HK-2 (cell line): ENCODE data around the gene STX7.

ENCODE experiments used
- DNase-seq: peaks from one replicate; pipeline ENCODE4 v3.0.0-alpha.2; 2018; ENCODE audit not compliant: unreplicated experiment

Gene STX7

DNA sequence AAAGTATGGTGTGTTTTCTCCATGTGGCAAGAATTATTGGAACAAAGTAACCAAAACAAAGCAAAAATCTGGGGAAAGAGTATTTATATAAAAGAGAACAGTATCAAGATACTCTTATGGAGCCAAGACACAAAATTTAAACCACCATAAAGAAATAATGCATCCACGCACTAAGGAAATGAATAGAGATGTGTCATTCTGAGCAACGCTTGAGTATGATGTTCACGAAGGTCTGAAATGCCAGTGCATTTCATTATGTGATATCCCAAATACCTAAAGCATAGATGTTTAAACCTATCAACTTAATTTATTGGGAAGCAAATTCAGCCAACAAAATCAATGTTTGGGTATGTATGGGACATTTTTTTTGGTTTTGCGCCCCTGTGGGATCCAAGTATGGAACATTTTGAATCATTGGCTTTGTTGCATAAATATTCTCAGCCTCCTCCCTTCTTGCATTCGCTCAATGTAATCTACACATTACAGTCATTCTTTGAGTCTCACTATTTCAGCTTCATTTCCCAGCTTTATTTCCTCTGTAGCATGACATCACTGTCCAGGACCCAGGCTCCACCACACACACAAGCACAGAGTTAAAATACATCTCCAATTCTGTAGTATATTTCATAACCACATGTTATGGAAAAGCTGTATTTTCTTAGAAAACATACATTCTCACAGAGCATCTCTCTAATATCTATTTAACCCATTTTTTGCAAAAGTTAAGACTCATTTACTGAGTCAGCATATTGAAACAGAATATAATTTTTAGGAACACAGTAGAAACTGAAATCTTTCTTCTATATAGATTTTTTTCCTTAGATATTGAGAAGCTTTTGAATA, 100.0 kb downstream of the STX7 start:
- DNase-seq = no peak

DNA sequence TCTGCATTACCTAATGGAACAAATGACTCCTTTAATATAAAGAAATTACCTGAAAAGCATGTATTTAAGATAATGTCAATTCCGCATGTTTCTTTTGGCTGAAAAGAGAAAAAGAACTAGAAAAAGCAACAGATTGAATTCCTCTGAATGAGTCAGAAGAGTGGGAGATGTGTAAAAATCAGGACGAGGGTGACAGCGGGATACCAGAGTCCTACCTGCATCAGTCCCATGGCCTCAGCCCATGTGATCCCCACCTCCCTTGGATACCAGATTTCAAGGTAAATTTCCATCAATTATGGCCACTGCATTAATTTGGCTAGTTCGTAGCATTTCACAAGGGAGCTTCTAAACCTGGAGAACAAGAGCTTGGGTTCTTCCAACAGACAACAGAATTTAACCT, 101.6 kb downstream of the STX7 start:
- no peak for DNase-seq

- DNase-seq = no peak
Observed at GRCh38 chr6:132410830-132411229, 102.1 kb downstream of the STX7 start.

- DNase-seq = no peak
Observed at GRCh38 chr6:132405143-132405915, 107.6 kb downstream of the STX7 start.

DNA sequence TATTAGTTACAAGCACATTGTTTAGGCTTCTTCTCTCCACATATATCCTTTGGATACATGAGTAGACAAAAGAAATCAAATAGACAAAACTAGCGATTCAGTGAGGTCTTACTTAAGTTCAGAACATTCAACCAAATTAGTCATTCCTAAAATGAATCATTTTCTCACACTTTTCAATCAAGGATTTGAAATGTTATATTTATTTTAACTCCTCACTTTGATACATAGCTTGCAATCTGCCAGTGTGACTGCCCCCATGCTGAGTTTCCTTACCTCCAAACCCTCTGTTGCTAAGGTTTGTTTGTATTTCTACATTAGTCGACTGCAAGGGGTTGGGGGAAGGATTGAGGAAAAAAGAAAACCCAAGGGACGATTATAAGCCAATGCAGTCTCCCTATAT, 108.2 kb downstream of the STX7 start:
- DNase-seq = no peak

DNA sequence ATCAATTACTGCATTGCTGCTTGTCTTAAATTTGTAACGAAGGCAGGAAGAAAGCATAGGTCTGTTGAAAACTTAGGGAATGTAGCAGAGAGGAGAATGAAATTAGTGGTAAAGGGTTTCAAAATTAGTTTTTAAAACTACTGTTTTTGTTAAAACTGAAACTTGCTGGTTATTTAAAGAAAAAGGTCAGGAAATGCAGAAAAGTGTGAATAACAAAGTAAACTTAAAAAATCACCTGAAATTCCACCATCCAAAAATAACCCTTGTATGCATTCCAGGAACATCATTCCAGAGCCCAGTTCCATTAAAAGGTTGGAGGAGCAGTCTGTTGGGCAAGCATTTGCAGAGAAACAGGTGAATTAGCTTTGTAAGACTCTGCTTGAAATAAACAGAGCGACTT, 108.6 kb downstream of the STX7 start:
- no peak for DNase-seq

DNA sequence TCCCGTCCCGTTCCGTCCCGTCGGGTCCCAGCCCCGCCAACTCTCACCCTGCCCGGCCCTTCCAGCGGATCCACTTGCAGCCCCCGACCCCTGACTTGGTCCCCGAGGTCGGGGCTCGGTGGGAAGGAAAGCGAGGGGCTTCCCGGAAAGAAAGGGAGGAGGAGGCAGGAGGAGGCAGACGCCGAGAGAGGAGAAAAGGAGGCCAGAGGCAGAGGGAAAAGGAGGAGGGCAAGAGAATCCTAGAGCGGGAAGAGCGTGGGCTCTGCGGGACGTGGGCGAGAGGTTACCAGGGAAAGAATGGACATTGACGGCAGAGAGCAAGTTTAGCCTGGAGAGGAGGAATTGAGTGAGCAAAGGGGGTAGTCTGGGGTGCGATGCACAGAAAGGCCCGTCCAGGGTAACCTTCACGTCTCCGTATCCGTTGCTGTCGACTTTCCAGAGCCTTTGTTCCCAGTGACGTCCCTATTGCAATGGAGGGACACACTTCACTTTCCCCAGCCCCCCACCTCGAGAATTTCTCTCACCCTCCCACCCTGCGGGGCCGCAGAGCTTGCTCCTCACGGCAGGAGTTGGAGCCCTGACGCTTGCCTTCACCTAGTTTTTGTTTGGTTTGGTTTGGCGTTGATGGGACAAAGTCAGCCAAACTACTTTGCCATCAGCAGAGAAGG, 111.2 kb downstream of the STX7 start:
- DNase-seq = no peak

- DNase-seq = peak; percentile 72
Observed at GRCh38 chr6:132400883-132401617, 111.9 kb downstream of the STX7 start, which contains the start of gene MOXD1. MOXD1 (minus strand) TSS chr6:132401475; CDS start chr6:132401426, 49 bp downstream.

GRCh38 chr6:132400555-132400882, 112.4 kb downstream of the STX7 start:
- DNase-seq = peak; percentile 29

GRCh38 chr6:132399376-132400074, 113.4 kb downstream of the STX7 start:
- no peak for DNase-seq
